Activated T-cell treated with anti-CD3 and anti-CD28 coated beads, Interleukin-2, amount 50 U/mL, for 48 hours (primary cell): Measurements from ENCODE around the gene DNAH5.
A peak's percentile ranks its signal among the peaks of the same experiment; 100 is the strongest.
"Not testable (repeated sequence)": the region's sequence is repeated elsewhere in the genome, so short reads cannot be mapped to it uniquely, and the experiment has no call there.

ENCODE experiments used
- DNase-seq, 2 experiments: peaks; one replicate each; pipeline ENCODE4 v3.0.0-alpha.2; 2020

Gene DNAH5

GRCh38 chr5:13944560-13945199 lies at the start of gene DNAH5:
DNAH5 (minus strand) TSS chr5:13944688; CDS start chr5:13944438, 250 bp downstream.
- no peak for DNase-seq

GRCh38 chr5:13993926-13994325 lies 49.4 kb upstream of the DNAH5 start:
- no peak for DNase-seq

GRCh38 chr5:13992795-13993194 lies 48.3 kb upstream of the DNAH5 start:
- no peak for DNase-seq

GRCh38 chr5:13991365-13991764 lies 46.9 kb upstream of the DNAH5 start:
- no peak for DNase-seq

- DNase-seq: no peak
Measured at GRCh38 chr5:13990896-13991295, 46.4 kb upstream of the DNAH5 start.

GRCh38 chr5:13989832-13990231 lies 45.3 kb upstream of the DNAH5 start:
- no peak for DNase-seq

- peak; percentile 28 to 35 for DNase-seq
Measured at GRCh38 chr5:13987843-13988464, 43.5 kb upstream of the DNAH5 start.

GRCh38 chr5:13985731-13986418 lies 41.4 kb upstream of the DNAH5 start:
- no peak for DNase-seq

- DNase-seq: not testable (repeated sequence)
Measured at GRCh38 chr5:13984888-13985287, 40.4 kb upstream of the DNAH5 start.

- no peak for DNase-seq
Measured at GRCh38 chr5:13976867-13977830, 32.7 kb upstream of the DNAH5 start.

- DNase-seq: no peak
Measured at GRCh38 chr5:13976223-13976622, 31.7 kb upstream of the DNAH5 start.

- no peak for DNase-seq
Measured at GRCh38 chr5:13975246-13975645, 30.8 kb upstream of the DNAH5 start.

GRCh38 chr5:13973724-13974123 lies 29.2 kb upstream of the DNAH5 start:
- DNase-seq: no peak

- DNase-seq: no peak
Measured at GRCh38 chr5:13972029-13972428, 27.5 kb upstream of the DNAH5 start.

GRCh38 chr5:13957032-13957645 lies 12.7 kb upstream of the DNAH5 start:
- DNase-seq: no peak

- DNase-seq: no peak
Measured at GRCh38 chr5:13956471-13956870, 12.0 kb upstream of the DNAH5 start.

GRCh38 chr5:13955896-13956295 lies 11.4 kb upstream of the DNAH5 start:
- DNase-seq: no peak

- DNase-seq: no peak
Measured at GRCh38 chr5:13946111-13946510, 1.6 kb upstream of the DNAH5 start.

- DNase-seq: no peak
Measured at GRCh38 chr5:13945271-13945670, 783 bp upstream of the DNAH5 start.

- DNase-seq: no peak
Measured at GRCh38 chr5:13943676-13944075, 812 bp downstream of the DNAH5 start.

GRCh38 chr5:13941468-13941867 lies 3.0 kb downstream of the DNAH5 start:
- DNase-seq: no peak

- DNase-seq: no peak
Measured at GRCh38 chr5:13939638-13940037, 4.8 kb downstream of the DNAH5 start.

- no peak for DNase-seq
Measured at GRCh38 chr5:13934921-13935320, 9.6 kb downstream of the DNAH5 start.
